Upper lobe of left lung (tissue), 4 donors: ENCODE data around the gene GLP1R.

ENCODE experiments used
- EP300 ChIP-seq, 4 donors: sonication (generic); formaldehyde crosslinking; IDR thresholded peaks; one replicate each; pipeline ENCODE4 v1.5.1; 2017; ENCODE audit warnings: antibody characterized with exemption in 4 of 4, control low read depth in 2 of 4
- POLR2AphosphoS5 ChIP-seq, 2 donors: sonication (generic); formaldehyde crosslinking; IDR thresholded peaks; one replicate each; pipeline ENCODE4 v1.5.1; 2017; ENCODE audit warnings: antibody characterized with exemption in 2 of 2
- TF ChIP-seq, protein P1 (sequence below), 6 experiments: fragments of 450-650 bp in 4 of 6; fragments of 200-600 bp in 2 of 6; sonication (generic) in 2 of 6; IDR thresholded peaks; one replicate each; pipeline ENCODE4 v1.5.1; 2016 to 2019; ENCODE audit warnings: antibody characterized with exemption in 6 of 6

DNA sequence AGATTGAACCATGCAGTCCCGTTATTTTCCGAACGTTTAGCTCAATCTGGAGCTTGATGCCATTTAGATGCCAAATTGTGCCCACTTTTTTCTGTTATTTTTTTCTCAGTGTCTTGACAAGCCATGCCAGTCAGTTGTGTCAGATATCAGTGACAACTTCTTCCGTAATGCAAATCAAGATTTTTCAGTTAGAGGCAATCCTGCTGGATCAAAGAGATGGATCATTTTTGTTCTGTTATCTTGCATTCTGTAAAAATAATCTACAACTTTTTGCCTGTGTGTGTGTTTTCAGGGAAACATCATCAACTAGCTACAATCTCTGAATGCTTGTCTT is 31.1 kb upstream of the GLP1R start:
- TF ChIP-seq, protein P1, sequence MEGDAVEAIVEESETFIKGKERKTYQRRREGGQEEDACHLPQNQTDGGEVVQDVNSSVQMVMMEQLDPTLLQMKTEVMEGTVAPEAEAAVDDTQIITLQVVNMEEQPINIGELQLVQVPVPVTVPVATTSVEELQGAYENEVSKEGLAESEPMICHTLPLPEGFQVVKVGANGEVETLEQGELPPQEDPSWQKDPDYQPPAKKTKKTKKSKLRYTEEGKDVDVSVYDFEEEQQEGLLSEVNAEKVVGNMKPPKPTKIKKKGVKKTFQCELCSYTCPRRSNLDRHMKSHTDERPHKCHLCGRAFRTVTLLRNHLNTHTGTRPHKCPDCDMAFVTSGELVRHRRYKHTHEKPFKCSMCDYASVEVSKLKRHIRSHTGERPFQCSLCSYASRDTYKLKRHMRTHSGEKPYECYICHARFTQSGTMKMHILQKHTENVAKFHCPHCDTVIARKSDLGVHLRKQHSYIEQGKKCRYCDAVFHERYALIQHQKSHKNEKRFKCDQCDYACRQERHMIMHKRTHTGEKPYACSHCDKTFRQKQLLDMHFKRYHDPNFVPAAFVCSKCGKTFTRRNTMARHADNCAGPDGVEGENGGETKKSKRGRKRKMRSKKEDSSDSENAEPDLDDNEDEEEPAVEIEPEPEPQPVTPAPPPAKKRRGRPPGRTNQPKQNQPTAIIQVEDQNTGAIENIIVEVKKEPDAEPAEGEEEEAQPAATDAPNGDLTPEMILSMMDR (IDR thresholded peaks at IDR 0.05), result no peak
- no peak for TF ChIP-seq EP300 (IDR thresholded peaks at IDR 0.05)
- no peak for TF ChIP-seq POLR2AphosphoS5 (IDR thresholded peaks at IDR 0.05)
